CD14-positive monocyte (primary cell): ENCODE measurements around the gene KRTAP5-10. TPM values are rescaled to one million over a fixed set of nuclear protein-coding genes. Genes with fewer than 3 reads are reported as not detected.

Source experiments
- DNase-seq, 3 donors: peaks; one replicate each; pipeline ENCODE4 v3.0.0-alpha.2; 2011 to 2022
- H2AFZ ChIP-seq: 2 replicates; pipeline ENCODE4 v1.6.0; 2012; ENCODE audit warnings: mild to moderate bottlenecking, low read depth, low read length, inconsistent platforms; ENCODE audit not compliant: insufficient read depth, poor library complexity, severe bottlenecking
- H3K27ac ChIP-seq, 2 donors: 1 replicate in 1 of 2; 2 replicates in 1 of 2; pipeline ENCODE4 v1.5.1; 2012 to 2013; ENCODE audit warnings: low read length in 2 of 2, control low read depth in 1 of 2, inconsistent platforms in 1 of 2, low read depth in 1 of 2, mild to moderate bottlenecking in 1 of 2
- H3K27me3 ChIP-seq, 2 donors: one replicate each; pipeline versions ENCODE4 v1.6.0 to v1.6.1; 2011 to 2013; ENCODE audit warnings: low read length in 2 of 2; ENCODE audit not compliant: control insufficient read depth in 2 of 2, insufficient read depth in 2 of 2
- H3K36me3 ChIP-seq, 2 donors: replicated peaks in 1 of 2; 1 replicate in 1 of 2; 2 replicates in 1 of 2; pipeline versions ENCODE4 v1.5.1 to v1.6.1; 2012 to 2013; ENCODE audit warnings: low read length in 2 of 2, control low read depth in 1 of 2, inconsistent platforms in 1 of 2, mild to moderate bottlenecking in 1 of 2; ENCODE audit not compliant: insufficient read depth in 2 of 2, control insufficient read depth in 1 of 2
- H3K4me1 ChIP-seq, 2 donors: 1 replicate in 1 of 2; 2 replicates in 1 of 2; pipeline versions ENCODE4 v1.5.1 to v1.6.1; 2012 to 2013; ENCODE audit warnings: low read length in 2 of 2, control low read depth in 1 of 2, inconsistent platforms in 1 of 2, mild to moderate bottlenecking in 1 of 2, moderate library complexity in 1 of 2; ENCODE audit not compliant: insufficient read depth in 2 of 2, control insufficient read depth in 1 of 2
- H3K4me2 ChIP-seq: replicated peaks from 2 replicates; pipeline ENCODE3; 2012; ENCODE audit warnings: low read length, moderate library complexity, mild to moderate bottlenecking; ENCODE audit not compliant: poor library complexity, severe bottlenecking; ENCODE audit errors: extremely low read depth
- H3K4me3 ChIP-seq, 3 experiments: fragments of 200-600 bp in 1 of 3; sonication (generic) in 1 of 3; replicated peaks in 1 of 3; 1 replicate in 2 of 3; 2 replicates in 1 of 3; pipeline ENCODE4 v1.5.1; 2011 to 2013; ENCODE audit warnings: low read length in 3 of 3, mild to moderate bottlenecking in 3 of 3, control low read depth in 2 of 3, low read depth in 2 of 3, inconsistent platforms in 1 of 3, moderate library complexity in 1 of 3
- H3K79me2 ChIP-seq: 2 replicates; pipeline ENCODE4 v1.6.0; 2012; ENCODE audit warnings: mild to moderate bottlenecking, control low read depth, inconsistent platforms, low read length, moderate library complexity; ENCODE audit not compliant: insufficient read depth
- H3K9ac ChIP-seq: 2 replicates; pipeline ENCODE4 v1.6.0; 2017; ENCODE audit warnings: low read length, mild to moderate bottlenecking; ENCODE audit not compliant: insufficient read depth, poor library complexity, severe bottlenecking
- H3K9me3 ChIP-seq, 2 donors: replicated peaks in 1 of 2; 1 replicate in 1 of 2; 2 replicates in 1 of 2; pipeline versions ENCODE4 v1.5.1 to v1.6.1; 2012 to 2013; ENCODE audit warnings: low read length in 2 of 2, control low read depth in 1 of 2; ENCODE audit not compliant: control insufficient read depth in 1 of 2, insufficient read depth in 1 of 2
- H4K20me1 ChIP-seq: 2 replicates; pipeline ENCODE4 v1.6.0; 2012; ENCODE audit warnings: mild to moderate bottlenecking, low read length, control low read depth, moderate library complexity; ENCODE audit not compliant: insufficient read depth
- H3K27ac Mint-ChIP-seq, 7 donors: one replicate each; pipeline ENCODE4 v1.8.0; 2020; ENCODE audit warnings: mild to moderate bottlenecking in 7 of 7, mixed read lengths in 7 of 7, moderate library complexity in 6 of 7, inconsistent platforms in 2 of 7
- H3K27me3 Mint-ChIP-seq, 3 donors: one replicate each; pipeline ENCODE4 v1.8.0; 2021 to 2022; ENCODE audit warnings: low read depth in 3 of 3, mild to moderate bottlenecking in 3 of 3, mixed read lengths in 3 of 3, moderate library complexity in 3 of 3, inconsistent platforms in 1 of 3
- H3K36me3 Mint-ChIP-seq, 2 donors: one replicate each; pipeline ENCODE4 v1.8.0; 2020; ENCODE audit warnings: mixed read lengths in 2 of 2, inconsistent platforms in 1 of 2, mild to moderate bottlenecking in 1 of 2
- H3K4me1 Mint-ChIP-seq: one replicate; pipeline ENCODE4 v1.8.0; 2020; ENCODE audit warnings: mild to moderate bottlenecking, mixed read lengths
- H3K4me3 Mint-ChIP-seq, 2 donors: one replicate each; pipeline ENCODE4 v1.8.0; 2020; ENCODE audit warnings: mild to moderate bottlenecking in 2 of 2, mixed read lengths in 2 of 2, moderate library complexity in 1 of 2
- H3K9me3 Mint-ChIP-seq, 7 donors: one replicate each; pipeline ENCODE4 v1.8.0; 2020 to 2022; ENCODE audit warnings: mixed read lengths in 7 of 7, mild to moderate bottlenecking in 6 of 7, moderate library complexity in 6 of 7, inconsistent platforms in 2 of 7
- WGBS: methylation state at CpG from one replicate; pipeline ENCODE4 v1.1.5; 2013; ENCODE audit warnings: missing lambda C conversion rate; ENCODE audit not compliant: insufficient coverage; 5-methylcytosine and 5-hydroxymethylcytosine counted together
- intact Hi-C, 2 donors: fragments of 100-400 bp; cut with micrococcal nuclease; formaldehyde crosslinking; loops; one replicate each; pipeline versions ENCODE4 v1.15.0 to v1.15.1; 2023
- polyA plus RNA-seq, 3 donors: library from polyadenylated mRNA; depleted of rRNA in 1 of 3; unstranded in 2 of 3; stranded (reverse) in 1 of 3; fragments of 300-500 nt in 2 of 3; fragments of >200 nt in 1 of 3; fragmentation: Illumina TruSeq in 2 of 3; gene quantifications; 1 replicate in 2 of 3; 2 replicates in 1 of 3; pipeline ENCODE4 v1.2.3, GENCODE V29; 2012 to 2021
- TF ChIP-seq, protein P1 (sequence below): fragments of 200-600 bp; IDR thresholded peaks from one replicate; pipeline ENCODE4 v1.8.0; 2022; ENCODE audit warnings: antibody characterized with exemption, mild to moderate bottlenecking

KRTAP5-10 gene
- polyA plus RNA-seq, 3 donors = not detected

DNA sequence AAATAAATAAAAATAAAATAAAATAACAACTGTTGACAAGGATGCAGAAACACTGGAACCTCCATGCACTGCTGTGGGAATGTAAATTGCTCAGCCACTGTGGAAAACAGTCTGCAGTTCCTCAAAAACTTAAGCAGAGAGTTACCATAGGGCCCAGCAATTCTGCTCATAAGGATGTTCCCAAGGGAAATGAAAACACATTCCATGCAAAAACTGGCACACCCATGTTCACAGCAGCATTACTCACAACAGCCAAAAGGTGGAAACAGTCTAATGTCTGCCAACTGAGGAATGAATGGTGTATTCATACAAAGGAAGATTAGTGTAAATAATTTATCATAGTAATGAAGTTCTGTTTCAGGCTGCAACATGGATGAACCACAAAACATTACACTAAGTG is 3.2 kb upstream of the KRTAP5-10 start:
- no peak overlapping the region for H3K4me3 Mint-ChIP-seq
- H3K4me3 ChIP-seq = no peak overlapping the region
- H3K9ac ChIP-seq = no peak overlapping the region
- peaks cover 7 to 8% of the 10 kb centered on the region in 2 donors for H3K27me3 ChIP-seq
- no peaks in the 10 kb centered on the region for H3K79me2 ChIP-seq
- no peaks in the 10 kb centered on the region for H3K9me3 ChIP-seq
- H4K20me1 ChIP-seq = no peaks in the 10 kb centered on the region
- H3K27me3 Mint-ChIP-seq = peaks cover 9 to 20% (median 16%) of the 10 kb centered on the region in 3 donors
- H2AFZ ChIP-seq = no peak overlapping the region
- H3K9me3 Mint-ChIP-seq = peaks cover 0 to 7% (median 3%) of the 10 kb centered on the region in 7 donors
- H3K4me2 ChIP-seq = no peak overlapping the region
- H3K4me1 ChIP-seq = no peaks in the 10 kb centered on the region
- no peaks in the 10 kb centered on the region for H3K36me3 Mint-ChIP-seq
- peaks cover 5% of the 10 kb centered on the region for H3K4me1 Mint-ChIP-seq
- TF ChIP-seq, protein P1, sequence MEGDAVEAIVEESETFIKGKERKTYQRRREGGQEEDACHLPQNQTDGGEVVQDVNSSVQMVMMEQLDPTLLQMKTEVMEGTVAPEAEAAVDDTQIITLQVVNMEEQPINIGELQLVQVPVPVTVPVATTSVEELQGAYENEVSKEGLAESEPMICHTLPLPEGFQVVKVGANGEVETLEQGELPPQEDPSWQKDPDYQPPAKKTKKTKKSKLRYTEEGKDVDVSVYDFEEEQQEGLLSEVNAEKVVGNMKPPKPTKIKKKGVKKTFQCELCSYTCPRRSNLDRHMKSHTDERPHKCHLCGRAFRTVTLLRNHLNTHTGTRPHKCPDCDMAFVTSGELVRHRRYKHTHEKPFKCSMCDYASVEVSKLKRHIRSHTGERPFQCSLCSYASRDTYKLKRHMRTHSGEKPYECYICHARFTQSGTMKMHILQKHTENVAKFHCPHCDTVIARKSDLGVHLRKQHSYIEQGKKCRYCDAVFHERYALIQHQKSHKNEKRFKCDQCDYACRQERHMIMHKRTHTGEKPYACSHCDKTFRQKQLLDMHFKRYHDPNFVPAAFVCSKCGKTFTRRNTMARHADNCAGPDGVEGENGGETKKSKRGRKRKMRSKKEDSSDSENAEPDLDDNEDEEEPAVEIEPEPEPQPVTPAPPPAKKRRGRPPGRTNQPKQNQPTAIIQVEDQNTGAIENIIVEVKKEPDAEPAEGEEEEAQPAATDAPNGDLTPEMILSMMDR = no peak
- no peak overlapping the region for H3K27ac ChIP-seq
- no peaks in the 10 kb centered on the region for H3K36me3 ChIP-seq
- no peak for DNase-seq
- H3K27ac Mint-ChIP-seq = no peak overlapping the region
- intact Hi-C loops = no loop called here

DNA sequence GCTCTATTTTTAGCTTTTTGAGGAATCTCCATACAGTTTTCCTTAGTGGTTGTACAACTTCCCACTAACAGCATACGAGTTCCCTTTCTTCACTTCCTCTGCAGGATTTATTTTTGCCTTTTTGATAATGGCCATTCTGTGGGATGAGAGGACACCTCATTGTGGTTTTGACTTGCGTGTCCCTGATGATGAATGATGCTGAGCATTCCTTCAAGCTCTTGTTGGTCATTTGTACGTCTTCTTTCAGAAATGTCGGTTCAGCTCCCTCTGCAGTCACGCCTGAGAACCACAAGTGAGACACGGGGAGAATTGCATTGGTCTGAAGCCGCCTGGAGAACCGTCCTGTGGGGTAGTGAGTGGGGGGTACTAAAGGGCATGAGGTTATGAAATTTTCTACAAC is 2.0 kb upstream of the KRTAP5-10 start:
- Histone ChIP-seq H3K79me2 (no peaks in the 10 kb centered on the region), H3K9ac (no peak overlapping the region), H3K4me1 (no peaks in the 10 kb centered on the region), H2AFZ (no peak overlapping the region), H3K9me3 (no peaks in the 10 kb centered on the region), H3K27ac (no peak overlapping the region), H3K36me3 (no peaks in the 10 kb centered on the region), H3K4me3 (no peak overlapping the region), H3K27me3 (peaks cover 7 to 8% of the 10 kb centered on the region in 2 donors), H3K4me2 (no peak overlapping the region), H4K20me1 (no peaks in the 10 kb centered on the region)
- DNase-seq = peak in 2 of 3 donors; percentile 5 to 45
- H3K4me1 Mint-ChIP-seq = peaks cover 5% of the 10 kb centered on the region
- 10% methylated on average over 7 of the region's 8 CpGs for WGBS
- peaks cover 0 to 7% (median 3%) of the 10 kb centered on the region in 7 donors for H3K9me3 Mint-ChIP-seq
- no peaks in the 10 kb centered on the region for H3K36me3 Mint-ChIP-seq
- peak overlapping the region in 1 of 2 donors; percentile 3 for H3K4me3 Mint-ChIP-seq
- peaks cover 5 to 19% (median 16%) of the 10 kb centered on the region in 3 donors for H3K27me3 Mint-ChIP-seq
- TF ChIP-seq, protein P1 = peak; percentile 44
- H3K27ac Mint-ChIP-seq = no peak overlapping the region
- intact Hi-C loops = no loop called here
